Upper lobe of left lung (tissue), 4 donors: Measurements from ENCODE around the gene MARVELD3.

ENCODE experiments used
- POLR2A ChIP-seq, 4 donors: fragments of 450-650 bp; IDR thresholded peaks; one replicate each; pipeline ENCODE4 v1.5.1; 2016 to 2017; ENCODE audit warnings: antibody characterized with exemption in 4 of 4, mild to moderate bottlenecking in 2 of 4
- TF ChIP-seq, protein P1 (sequence below), 6 experiments: fragments of 450-650 bp in 4 of 6; fragments of 200-600 bp in 2 of 6; sonication (generic) in 2 of 6; IDR thresholded peaks; one replicate each; pipeline ENCODE4 v1.5.1; 2016 to 2019; ENCODE audit warnings: antibody characterized with exemption in 6 of 6

- TF ChIP-seq, protein P1, sequence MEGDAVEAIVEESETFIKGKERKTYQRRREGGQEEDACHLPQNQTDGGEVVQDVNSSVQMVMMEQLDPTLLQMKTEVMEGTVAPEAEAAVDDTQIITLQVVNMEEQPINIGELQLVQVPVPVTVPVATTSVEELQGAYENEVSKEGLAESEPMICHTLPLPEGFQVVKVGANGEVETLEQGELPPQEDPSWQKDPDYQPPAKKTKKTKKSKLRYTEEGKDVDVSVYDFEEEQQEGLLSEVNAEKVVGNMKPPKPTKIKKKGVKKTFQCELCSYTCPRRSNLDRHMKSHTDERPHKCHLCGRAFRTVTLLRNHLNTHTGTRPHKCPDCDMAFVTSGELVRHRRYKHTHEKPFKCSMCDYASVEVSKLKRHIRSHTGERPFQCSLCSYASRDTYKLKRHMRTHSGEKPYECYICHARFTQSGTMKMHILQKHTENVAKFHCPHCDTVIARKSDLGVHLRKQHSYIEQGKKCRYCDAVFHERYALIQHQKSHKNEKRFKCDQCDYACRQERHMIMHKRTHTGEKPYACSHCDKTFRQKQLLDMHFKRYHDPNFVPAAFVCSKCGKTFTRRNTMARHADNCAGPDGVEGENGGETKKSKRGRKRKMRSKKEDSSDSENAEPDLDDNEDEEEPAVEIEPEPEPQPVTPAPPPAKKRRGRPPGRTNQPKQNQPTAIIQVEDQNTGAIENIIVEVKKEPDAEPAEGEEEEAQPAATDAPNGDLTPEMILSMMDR (IDR thresholded peaks at IDR 0.05) = no peak
- no peak for TF ChIP-seq POLR2A (IDR thresholded peaks at IDR 0.05)
These were observed 40.7 kb upstream of the MARVELD3 start for GRCh38 chr16:71585318-71585703.
